Chondrocyte (in vitro differentiated cells): ENCODE measurements around the gene EIF5A. TPM values are rescaled to one million over a fixed set of nuclear protein-coding genes. Genes with fewer than 3 reads are reported as not detected.

Experiments used
- DNase-seq: peaks from one replicate; pipeline ENCODE4 v3.0.0; 2021; ENCODE audit warnings: mixed read lengths, low spot score
- H3K27ac Mint-ChIP-seq: one replicate; pipeline ENCODE4 v1.8.0; 2021; ENCODE audit warnings: mild to moderate bottlenecking, moderate library complexity, mixed read lengths; ENCODE audit not compliant: unreplicated experiment
- H3K27me3 Mint-ChIP-seq: 2 replicates; pipeline ENCODE4 v1.8.0; 2021; ENCODE audit warnings: low read depth, mixed read lengths
- H3K36me3 Mint-ChIP-seq: 2 replicates; pipeline ENCODE4 v1.8.0; 2021; ENCODE audit warnings: low read depth, mixed read lengths
- H3K4me1 Mint-ChIP-seq: 2 replicates; pipeline ENCODE4 v1.8.0; 2021; ENCODE audit warnings: low read depth, mild to moderate bottlenecking, mixed read lengths
- H3K4me3 Mint-ChIP-seq: one replicate; pipeline ENCODE4 v1.8.0; 2021; ENCODE audit warnings: mild to moderate bottlenecking, moderate library complexity, mixed read lengths; ENCODE audit not compliant: unreplicated experiment
- H3K9me3 Mint-ChIP-seq: 2 replicates; pipeline ENCODE4 v1.8.0; 2021; ENCODE audit warnings: low read depth, mixed read lengths
- CTCF ChIP-seq: fragments of 200-600 bp; sonication (generic); IDR thresholded peaks from 2 replicates; pipeline ENCODE4 v1.5.0; 2021; ENCODE audit warnings: antibody characterized with exemption, mild to moderate bottlenecking, moderate library complexity
- total RNA-seq: library from RNA; stranded (reverse); gene quantifications from 3 replicates; pipeline ENCODE4 v1.2.1, GENCODE V29; 2021

Gene EIF5A
- total RNA-seq, 1 donor from 2014 or later = 364 TPM

GRCh38 chr17:7296189-7296861, 11.1 kb upstream of the EIF5A start:
- TF ChIP-seq CTCF = peak; percentile 96
- Mint-ChIP-seq H3K4me1 (peaks cover 22% of the 10 kb centered on the region), H3K27me3 (peaks cover 15% of the 10 kb centered on the region), H3K4me3 (peak overlapping the region; percentile 44), H3K36me3 (no peaks in the 10 kb centered on the region), H3K27ac (no peak overlapping the region), H3K9me3 (no peaks in the 10 kb centered on the region)
- DNase-seq = peak; percentile 94

GRCh38 chr17:7304179-7304578, 3.2 kb upstream of the EIF5A start:
- H3K36me3 Mint-ChIP-seq = peaks cover 2% of the 10 kb centered on the region
- no peak for DNase-seq
- no peaks in the 10 kb centered on the region for H3K9me3 Mint-ChIP-seq
- no peak overlapping the region for H3K27ac Mint-ChIP-seq
- H3K4me3 Mint-ChIP-seq = no peak overlapping the region
- TF ChIP-seq CTCF = no peak
- H3K4me1 Mint-ChIP-seq = peaks cover 10% of the 10 kb centered on the region
- peaks cover 4% of the 10 kb centered on the region for H3K27me3 Mint-ChIP-seq

GRCh38 chr17:7307686-7308624, 527 bp downstream of the EIF5A start:
- DNase-seq = no peak
- H3K27me3 Mint-ChIP-seq = no peaks in the 10 kb centered on the region
- peaks cover 34% of the 10 kb centered on the region for H3K4me1 Mint-ChIP-seq
- peak; percentile 36 for TF ChIP-seq CTCF
- peak overlapping the region; percentile 85 for H3K4me3 Mint-ChIP-seq
- no peaks in the 10 kb centered on the region for H3K9me3 Mint-ChIP-seq
- peaks cover 30% of the 10 kb centered on the region for H3K36me3 Mint-ChIP-seq
- H3K27ac Mint-ChIP-seq = peak overlapping the region; percentile 95

- Mint-ChIP-seq H3K4me1 (peaks cover 43% of the 10 kb centered on the region), H3K27ac (peak overlapping the region; percentile 92), H3K4me3 (peak overlapping the region; percentile 85), H3K27me3 (no peaks in the 10 kb centered on the region), H3K36me3 (peaks cover 35% of the 10 kb centered on the region), H3K9me3 (no peaks in the 10 kb centered on the region)
- no peak for TF ChIP-seq CTCF
- DNase-seq = no peak
These were observed 1.4 kb downstream of the EIF5A start for GRCh38 chr17:7308625-7309433.

- TF ChIP-seq CTCF = no peak
- Mint-ChIP-seq H3K4me3 (peak overlapping the region; percentile 85), H3K4me1 (peaks cover 51% of the 10 kb centered on the region), H3K27ac (peak overlapping the region; percentile 92), H3K9me3 (no peaks in the 10 kb centered on the region), H3K27me3 (no peaks in the 10 kb centered on the region), H3K36me3 (peaks cover 37% of the 10 kb centered on the region)
- no peak for DNase-seq
These were observed 2.2 kb downstream of the EIF5A start for GRCh38 chr17:7309628-7310027.
